NCI-H524 treated with DMSO at 0.1 percent for 48 hours (cell line): Measurements from ENCODE around the gene MICAL2.

ENCODE experiments used
- DNase-seq: peaks from one replicate; lab custom pipeline; 2025; lab: John Stamatoyannopoulos, UW

Gene MICAL2

DNA sequence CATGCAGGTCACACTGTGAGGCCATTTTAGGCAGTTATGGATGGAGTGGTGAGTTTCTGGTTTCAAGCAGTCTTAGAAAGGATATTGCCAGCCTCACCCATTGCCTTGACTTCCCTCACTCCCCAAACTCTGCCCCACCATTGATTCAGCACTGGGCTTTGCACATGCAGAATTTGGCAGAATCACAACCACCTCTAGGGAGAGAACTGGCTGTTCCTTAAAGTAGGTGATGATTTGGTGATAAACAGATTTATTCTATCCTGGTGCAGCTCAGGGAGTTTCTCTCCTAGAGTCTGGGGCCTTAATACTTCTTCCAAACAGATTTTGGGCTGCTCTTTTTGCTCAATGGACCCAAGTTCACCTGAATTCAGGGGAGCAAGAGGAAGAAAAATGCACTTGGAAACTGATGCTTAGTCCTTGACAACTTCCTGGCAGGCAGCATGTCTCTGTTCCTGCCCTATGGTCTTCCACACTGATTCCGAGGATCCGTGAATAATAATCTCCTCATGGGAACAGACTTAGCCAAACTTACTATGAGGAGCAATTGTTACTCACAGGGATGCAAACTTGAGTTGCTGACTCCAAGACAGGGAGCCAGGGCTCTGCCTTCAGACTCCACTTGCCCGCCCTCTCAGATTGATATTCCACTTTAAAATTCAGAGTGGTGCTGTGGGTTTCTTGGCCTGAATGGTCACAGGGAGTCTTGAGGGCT lies 137.3 kb downstream of the MICAL2 start:
- no peak for DNase-seq

DNA sequence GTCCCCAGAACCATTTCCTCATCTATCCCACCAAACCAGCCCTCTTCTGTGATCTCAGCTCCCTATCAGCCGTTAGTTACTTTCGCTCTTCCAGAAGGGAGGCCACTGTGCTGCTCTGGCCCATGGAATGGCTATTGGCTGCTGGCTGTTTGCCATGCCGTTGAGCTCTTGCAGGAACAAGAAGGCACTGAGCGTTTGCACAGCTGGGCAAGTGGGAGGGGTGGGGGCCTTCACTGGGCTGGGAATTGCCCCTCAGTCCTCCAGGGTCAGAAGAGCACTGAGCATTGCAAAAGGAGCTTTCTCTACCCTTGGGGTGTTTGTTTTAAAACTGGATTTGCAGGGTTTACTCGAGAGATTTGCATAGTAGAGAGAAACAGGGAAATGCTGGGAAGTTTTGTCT lies 137.9 kb downstream of the MICAL2 start:
- DNase-seq = no peak

- DNase-seq = peak; percentile 42
Observed at GRCh38 chr11:12249590-12250260, 139.3 kb downstream of the MICAL2 start.

- DNase-seq = peak; percentile 47
Observed at GRCh38 chr11:12251666-12252560, 141.5 kb downstream of the MICAL2 start.

- DNase-seq = no peak
Observed at GRCh38 chr11:12253843-12254281, 143.5 kb downstream of the MICAL2 start.

- DNase-seq = no peak
Observed at GRCh38 chr11:12258451-12258850, 148.1 kb downstream of the MICAL2 start.

DNA sequence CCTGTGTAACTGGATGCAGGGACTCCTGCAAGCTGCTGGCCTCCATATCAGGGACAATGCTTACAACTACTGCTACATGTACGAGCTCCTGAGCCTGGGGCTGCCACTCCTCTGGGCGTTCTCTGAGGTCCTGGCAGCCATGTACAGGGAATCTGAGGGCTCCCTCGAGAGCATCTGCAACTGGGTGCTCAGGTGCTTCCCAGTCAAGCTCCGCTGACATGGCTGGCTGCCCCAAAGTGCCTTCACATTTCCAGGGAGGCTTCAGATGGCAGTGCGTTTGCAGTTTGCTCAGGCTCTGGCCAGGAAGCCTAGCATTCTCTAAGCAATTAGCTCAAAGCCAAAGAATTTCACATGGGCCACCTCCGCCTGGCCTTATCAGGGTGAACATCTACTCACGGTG lies 149.6 kb downstream of the MICAL2 start:
- DNase-seq = no peak

GRCh38 chr11:12260731-12261521 lies 150.5 kb downstream of the MICAL2 start:
- no peak for DNase-seq

GRCh38 chr11:12261551-12261950 lies 151.2 kb downstream of the MICAL2 start:
- no peak for DNase-seq

DNA sequence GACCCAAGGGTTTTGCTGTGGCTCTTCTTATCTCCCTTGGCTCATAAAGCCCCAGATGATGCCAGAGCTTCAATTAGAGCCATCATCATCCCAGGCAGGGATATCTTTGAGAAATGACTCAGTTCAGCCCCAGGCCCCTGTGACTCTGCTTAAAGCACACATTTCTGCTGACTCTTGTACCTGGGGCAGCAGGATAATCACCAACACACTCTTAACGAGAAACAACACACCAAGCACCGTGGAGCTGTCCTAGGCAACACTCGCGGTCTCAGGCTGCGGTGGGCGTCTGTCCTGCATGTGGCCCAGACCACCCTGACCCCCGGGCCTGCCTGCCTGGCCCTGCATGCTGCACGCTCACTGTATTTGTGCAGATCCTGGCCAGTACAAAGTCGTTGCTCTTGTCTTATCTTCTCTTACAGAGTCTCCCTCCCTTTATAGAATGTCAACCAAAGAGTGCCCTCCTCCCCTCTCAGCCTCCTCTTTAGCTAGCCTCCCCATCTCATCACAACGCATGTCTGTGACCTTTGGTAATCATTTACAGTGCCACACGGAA lies 152.8 kb downstream of the MICAL2 start:
- no peak for DNase-seq

DNA sequence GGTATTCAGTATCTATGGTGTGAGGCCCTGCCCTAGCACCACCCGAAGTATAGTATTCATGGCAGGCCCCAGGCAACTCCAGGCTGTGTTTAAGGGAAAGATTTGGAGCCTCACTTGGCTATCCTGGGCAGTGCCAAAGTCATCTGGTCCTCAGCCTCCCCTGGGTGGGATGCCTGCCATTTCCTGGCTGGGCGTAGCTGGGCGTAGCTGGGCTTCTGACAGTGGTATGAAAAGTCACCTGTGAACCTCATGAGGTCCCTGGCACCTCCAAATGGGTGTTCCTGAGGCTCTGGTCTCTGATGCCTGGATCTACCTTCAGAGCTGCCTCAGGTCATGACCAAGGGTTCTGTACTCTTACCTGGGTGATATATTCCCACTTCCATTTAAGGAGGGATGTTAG lies 154.0 kb downstream of the MICAL2 start:
- no peak for DNase-seq

- no peak for DNase-seq
Observed at GRCh38 chr11:12266132-12266531, 155.7 kb downstream of the MICAL2 start.

DNA sequence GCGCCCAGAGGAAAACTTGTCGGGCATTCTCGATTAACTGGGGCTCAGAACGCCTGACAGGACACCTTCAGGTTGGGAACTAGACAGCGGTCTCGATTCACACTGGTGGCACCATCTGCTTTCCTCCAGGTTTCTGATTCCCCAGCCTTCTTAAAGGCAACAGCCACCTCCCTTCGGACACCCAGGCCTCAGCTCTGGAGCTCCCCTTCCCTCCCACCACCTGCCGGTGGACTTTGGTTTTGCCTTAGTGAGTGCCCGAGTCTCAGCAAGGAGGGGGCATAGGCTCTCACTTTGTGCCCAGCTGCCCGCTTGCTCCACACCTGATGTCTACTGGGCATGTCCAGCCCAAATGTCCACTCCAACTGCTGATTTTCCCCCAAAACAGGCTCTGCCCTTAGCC lies 156.6 kb downstream of the MICAL2 start:
- no peak for DNase-seq

- DNase-seq = no peak
Observed at GRCh38 chr11:12267921-12268320, 157.5 kb downstream of the MICAL2 start.

DNA sequence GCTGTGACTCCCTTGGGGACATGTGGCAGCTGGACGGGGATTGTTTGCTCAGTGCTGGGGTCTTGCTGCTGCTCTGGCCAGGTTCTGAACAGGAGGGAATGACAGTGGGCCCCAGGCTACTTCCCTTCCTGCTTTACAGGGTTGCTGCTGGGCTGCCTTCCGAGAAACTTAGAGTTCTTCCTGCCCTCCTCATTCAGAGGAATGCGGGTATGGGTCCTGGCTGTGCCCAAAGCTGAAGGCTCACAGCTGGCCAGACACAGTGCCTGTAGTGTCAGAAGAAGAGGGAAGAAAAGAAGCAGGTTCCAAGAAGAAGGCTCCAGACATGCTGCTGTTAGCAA lies 158.7 kb downstream of the MICAL2 start:
- no peak for DNase-seq

DNA sequence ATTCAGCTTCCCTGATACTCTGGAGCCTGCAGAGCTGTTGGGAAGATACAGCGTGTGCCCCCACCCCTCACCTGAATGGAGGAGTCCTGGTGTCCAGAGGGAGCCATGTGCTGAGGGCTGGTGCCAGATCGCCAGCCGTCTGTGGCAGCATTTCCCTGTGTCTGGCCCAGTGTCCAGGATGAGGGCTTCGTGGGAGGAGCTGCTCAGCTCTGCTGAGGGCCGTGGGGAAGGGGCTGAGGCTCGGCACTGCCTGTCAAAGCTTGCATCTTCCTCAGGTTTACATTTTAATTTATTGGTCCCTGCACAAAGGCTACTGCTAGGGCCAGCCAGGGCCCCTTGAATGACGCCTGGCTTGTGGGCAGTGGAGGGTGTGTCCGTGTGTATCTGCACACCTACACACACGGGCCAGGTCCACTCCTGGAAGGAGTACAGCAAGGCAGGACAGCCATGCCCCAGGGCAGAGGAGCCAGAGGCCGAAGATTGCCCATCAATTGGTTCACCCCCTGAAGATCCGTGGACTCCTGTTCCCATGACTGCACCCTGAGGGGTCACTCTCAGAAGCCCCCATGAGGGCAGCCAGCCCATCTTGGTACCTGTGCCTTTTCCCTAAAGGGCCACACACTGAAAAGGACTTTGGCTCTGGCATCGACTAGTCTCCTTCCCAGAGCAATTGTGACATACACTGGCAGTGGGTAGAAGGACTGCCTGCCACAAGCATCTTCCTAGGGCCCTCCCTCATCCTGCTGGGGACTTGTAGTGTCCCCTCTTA lies 159.2 kb downstream of the MICAL2 start:
- no peak for DNase-seq

DNA sequence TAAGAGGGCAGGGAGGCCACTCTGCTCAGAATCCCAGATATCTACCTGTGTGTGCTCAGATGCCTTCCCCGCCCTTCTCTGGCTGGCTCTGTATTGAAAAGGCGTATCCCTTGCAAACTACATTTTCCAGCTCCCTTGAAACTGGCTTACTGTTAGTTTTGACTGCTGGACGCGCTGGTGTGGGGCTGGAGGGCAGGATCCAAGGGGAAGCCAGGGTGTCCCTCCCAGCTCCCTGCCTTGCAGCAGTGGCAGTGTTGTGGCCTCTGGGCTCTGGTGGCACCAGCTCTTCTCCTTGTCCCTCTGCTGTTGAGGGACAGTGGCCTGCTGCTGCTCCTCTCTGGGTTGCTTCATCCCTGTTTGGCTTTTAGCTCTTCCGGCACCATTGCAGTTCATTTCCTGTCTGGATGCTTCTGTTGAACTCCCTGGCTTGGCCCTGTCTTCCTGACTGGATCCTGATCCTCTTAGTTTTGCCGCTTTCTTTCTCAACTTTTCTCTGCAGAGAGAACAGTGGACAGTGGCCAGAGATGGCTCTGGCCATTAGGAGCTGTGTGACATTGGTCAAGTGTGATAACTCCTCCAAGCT lies 159.9 kb downstream of the MICAL2 start:
- no peak for DNase-seq

GRCh38 chr11:12270817-12271216 lies 160.4 kb downstream of the MICAL2 start:
- DNase-seq = no peak

DNA sequence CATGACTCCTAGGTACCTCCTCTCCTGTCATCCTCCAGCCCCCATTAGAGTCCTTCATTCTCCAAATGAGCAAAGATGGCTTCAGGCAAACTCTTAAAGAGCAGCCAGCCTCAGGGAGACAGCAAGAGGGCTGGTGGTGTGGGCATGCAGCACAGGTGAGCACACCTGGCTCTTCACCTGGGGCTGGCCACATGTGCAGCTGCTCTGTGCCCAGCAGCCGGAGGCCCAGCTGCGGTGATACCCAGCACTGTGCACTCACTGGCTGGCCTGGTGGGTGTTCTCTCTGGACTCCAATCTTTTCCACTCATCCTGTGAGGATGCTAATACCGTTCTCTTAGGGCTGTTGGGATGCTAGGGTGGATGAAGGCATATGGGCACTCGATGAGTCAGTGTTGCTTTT lies 160.9 kb downstream of the MICAL2 start:
- DNase-seq = no peak

DNA sequence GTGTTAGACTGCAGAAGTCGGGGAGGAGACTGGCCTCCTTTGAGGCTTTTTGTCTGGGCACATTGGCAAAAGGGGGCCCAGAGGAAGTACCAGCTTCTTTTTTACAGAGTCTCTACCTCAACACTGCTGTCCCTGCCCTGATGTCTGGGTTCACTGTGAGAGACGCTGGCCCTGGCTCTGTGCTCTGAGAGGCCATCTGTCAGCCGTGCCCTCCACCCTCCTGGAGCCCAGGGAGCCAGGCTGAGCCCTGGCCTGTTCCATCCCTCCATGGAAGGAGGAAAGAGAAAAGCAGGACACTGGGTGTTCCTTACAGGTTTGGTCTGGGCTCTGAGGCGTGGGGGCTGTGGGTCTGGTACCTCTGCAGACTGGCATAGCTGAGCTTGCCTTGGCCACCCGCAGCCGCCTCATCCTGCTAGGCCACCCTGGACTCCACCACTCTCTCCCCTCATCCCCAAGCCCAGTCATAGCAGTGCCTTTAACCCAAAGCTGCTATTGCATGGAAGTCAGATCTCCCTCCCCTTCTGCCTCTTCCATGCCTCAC lies 161.5 kb downstream of the MICAL2 start:
- no peak for DNase-seq
